ENCODE measurements around the gene SREK1.
A peak's percentile ranks its signal among the peaks of the same experiment; 100 is the strongest.
"Not testable (repeated sequence)": the region's sequence is repeated elsewhere in the genome, so short reads cannot be mapped to it uniquely, and the experiment has no call there.

Gene SREK1

GRCh38 chr5:66144074-66144833, at the start of gene SREK1:
SREK1 (plus strand) TSS chr5:66144300; CDS start chr5:66144377, 77 bp downstream.
- DNase-seq (ENCODE audit: low read depth): peak; percentile 89

DNA sequence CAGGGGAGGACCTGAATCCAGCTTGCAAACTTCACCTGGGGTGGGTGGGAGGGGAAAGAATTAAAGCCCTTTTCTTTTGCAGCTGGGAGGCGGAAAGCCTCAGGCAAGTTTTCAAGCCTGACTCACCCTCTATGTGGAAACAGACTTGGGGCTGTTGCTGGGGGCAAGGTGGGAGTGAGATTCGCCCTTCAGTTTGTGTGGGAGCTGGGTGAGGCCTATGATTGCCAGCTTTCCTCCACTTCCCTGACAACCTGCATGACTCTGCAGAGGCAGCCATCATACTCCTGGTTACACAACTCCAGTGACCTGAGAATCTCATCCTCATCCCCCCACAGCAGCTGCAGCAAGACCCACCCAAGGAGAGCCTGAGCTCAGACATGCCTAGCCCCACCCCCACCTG, 43.2 kb upstream of the SREK1 start:
- no peak for DNase-seq (ENCODE audit: low read depth)

DNA sequence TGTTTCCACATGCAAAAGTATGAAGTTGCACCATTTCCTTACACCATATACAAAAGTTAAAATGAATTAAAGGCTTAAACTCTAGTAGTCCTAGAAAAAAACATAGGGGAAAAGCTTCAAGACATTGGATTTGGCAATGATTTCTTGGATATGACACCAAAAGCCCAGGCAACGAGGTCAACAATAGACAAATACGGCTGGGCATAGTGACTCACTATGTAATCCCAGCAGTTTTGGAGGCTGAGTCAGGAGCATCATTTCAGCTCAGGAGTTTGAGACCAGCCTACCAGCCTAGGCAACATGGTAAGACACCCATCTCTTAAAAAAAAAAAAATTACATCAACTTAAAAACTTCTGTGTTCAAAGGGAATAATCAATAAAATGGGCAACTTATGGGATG, 30.9 kb upstream of the SREK1 start:
- DNase-seq (ENCODE audit: low read depth): no peak

DNA sequence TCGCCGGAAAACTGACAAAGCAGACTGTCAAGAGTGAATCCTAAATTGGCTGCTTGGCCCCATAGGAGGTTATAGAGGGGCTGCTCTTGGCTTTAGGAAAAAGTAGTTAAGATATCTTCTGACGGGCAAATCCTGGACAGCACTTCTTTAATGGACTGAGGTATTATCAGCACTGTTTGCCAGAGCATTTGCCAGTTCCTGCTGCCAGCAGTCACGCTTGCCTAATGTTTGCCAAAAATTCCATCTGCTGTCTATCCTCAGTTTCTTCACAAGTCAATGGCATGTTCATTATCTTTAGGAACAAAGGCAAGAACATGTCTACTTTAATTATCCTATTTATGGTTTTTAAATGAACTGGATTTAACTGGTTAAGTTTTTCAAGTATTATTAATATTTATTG, 25.8 kb upstream of the SREK1 start:
- DNase-seq (ENCODE audit: low read depth): no peak

DNA sequence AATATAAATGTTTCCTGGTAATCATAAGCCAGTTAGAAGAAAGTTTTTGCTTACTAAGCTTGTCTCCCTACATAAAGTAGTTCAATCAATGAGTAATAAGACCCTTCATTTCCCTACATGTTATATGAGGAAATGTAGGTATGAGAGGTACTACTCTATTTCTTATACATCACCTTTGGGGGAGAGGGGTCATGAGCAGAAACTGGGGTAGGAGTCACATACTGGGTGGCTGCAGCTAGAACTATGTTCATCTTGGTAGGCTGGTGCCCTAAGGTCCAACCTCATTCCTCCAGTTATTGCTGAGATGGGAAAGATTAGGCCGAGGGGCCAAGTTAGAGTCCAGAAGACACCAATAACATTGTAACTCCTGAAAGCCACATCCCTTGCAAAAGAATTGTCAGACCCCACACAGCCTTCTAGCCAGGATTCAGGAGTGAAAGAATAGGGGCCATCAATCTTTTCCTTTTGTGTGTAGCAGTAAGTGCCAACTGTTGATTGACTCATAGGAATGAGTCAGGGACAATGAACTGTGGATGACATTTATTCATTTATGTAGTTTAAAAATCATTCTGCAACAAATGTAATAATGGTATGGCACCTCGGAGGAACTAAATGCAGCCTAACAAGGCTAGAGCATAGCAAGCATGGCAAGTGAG, 21.6 kb upstream of the SREK1 start:
- no peak for DNase-seq (ENCODE audit: low read depth)

GRCh38 chr5:66129144-66129543, 15.0 kb upstream of the SREK1 start:
- DNase-seq (ENCODE audit: low read depth): no peak

DNA sequence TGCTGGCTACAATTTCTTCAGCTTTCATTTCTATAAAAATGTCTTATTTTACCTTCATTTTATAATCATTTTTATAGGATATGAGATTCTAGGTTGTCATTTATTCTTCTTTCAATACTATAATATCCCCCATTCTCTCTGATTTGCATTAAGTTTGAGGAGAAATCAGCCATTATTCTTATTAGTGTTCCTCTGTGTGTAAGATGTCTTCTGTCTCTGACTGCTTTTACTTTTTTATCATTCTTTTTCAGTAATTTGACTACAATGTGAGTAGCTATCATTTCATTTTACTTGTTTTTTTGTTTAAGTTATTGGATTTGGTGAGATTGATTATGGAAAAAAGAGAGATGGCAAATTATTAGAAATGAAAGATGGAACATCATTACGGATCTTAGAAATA, 13.6 kb upstream of the SREK1 start:
- no peak for DNase-seq (ENCODE audit: low read depth)

DNA sequence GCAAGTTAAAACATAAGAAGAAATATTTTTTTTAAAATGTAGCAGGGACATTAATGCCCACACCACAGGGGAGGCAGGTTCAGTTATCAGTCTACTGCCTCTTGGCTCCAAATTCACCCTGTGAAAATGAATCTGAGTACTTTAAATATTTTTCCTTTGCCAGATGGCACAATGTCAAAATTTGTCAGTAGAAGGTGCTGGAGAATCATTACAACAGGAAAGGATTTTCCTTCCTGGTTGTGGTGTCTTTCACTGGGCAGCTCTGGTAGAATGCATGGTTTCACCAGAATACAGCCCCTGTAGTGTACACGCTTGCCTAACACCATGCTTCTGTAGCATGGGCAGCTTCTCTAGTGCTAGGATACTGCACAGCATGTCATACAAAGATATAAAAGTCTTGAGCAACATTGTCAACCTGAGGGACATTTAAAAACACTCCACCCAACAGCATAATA, 9.7 kb upstream of the SREK1 start:
- no peak for DNase-seq (ENCODE audit: low read depth)

DNA sequence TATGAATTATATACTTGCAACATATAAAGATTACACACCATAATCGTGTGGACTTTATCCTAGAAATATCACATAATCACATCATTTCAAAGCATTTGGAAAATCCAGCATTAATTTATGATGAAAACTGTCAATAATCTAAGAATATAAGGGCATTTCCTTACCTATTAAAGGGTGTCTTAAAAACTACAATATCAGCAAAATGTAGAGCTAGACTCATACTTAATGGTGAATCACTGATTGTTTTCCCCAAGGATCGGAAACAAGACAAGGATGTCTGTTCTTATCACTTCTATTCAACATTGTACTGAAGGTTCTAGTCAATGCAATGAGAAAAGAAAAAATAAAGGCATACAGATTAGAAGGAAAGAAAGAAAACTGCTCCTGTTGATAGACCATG, 8.0 kb upstream of the SREK1 start:
- DNase-seq (ENCODE audit: low read depth): no peak

GRCh38 chr5:66136944-66137343, 7.2 kb upstream of the SREK1 start:
- DNase-seq (ENCODE audit: low read depth): not testable (repeated sequence)

GRCh38 chr5:66138637-66139317, 5.3 kb upstream of the SREK1 start:
- no peak for DNase-seq (ENCODE audit: low read depth)

- no peak for DNase-seq (ENCODE audit: low read depth)
Measured at GRCh38 chr5:66139318-66139712, 4.8 kb upstream of the SREK1 start.

- DNase-seq (ENCODE audit: low read depth): no peak
Measured at GRCh38 chr5:66142417-66142816, 1.7 kb upstream of the SREK1 start.

DNA sequence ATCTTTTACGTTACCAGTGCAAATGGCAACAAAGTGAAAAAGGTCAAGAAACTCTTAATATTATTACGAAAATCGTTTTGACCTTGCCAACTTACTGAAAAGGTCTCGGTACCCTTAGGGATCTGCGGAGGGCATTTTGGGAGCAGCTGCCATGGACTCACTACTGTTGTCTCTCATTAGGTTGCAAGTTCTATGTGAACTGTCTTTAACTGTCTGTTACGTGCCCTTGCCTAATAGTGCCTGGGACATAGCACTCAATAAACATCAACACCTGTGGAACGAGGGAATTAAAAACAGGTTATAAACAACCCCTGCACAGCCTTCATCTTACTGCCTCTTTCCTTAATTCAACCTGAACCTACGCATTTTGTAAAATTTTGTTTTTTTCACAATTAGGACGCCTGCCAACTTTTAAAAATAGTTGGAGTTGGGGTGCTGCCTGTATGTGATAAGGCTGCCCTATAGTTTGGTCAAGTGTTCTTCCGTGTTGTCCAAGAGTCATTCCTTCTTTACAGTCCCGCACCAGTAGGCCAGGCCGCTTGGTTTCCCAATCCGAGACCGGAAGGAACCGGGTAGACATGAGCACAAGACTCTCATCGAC, 527 bp upstream of the SREK1 start:
- no peak for DNase-seq (ENCODE audit: low read depth)

DNA sequence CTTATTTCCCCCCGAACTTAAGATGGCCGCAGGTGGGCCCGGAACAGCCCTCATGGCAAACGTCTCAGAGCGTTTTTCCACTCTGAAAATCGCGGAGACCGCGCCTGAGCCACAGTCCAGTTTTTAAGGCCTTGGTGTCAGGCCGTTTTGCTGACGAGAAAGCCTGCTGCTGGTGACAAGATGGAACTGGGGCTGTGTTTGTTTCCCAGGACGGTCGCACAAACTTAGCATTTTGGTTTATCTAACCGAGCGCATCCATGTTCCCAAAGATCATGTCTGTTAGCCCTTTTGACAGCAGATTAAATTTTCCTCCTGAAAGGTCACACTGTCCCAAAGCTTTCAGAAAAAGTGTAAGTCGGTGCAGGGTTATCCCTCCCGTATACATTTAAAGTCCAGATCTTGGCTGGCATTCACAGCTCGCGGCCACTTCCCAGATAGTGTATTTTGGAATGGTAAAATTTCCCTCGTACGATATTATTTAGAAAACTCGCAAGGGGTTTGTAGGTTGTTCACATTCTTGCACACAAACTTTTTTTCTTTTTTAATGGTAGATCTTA, 812 bp downstream of the SREK1 start:
- DNase-seq (ENCODE audit: low read depth): no peak

GRCh38 chr5:66145737-66146136, 1.6 kb downstream of the SREK1 start:
- no peak for DNase-seq (ENCODE audit: low read depth)

DNA sequence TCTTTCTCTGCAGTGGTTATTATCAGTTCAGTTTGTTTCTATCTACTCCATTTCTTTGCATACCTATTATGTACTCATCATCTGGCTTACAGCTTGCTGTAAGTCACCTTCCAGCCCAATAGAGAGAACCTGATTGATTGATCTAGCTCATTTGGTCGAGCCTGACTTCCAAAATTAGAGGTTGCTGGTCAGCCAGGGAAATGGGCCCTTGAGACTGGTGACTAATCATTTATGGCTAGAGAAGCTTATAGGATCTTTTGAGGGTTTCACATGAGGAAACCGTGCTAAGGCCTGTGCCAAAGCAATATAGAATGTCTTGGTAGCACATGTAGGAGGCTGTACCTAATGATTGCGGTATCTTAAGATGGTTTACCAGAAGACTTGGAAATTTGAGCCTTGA, 5.8 kb downstream of the SREK1 start:
- no peak for DNase-seq (ENCODE audit: low read depth)

DNA sequence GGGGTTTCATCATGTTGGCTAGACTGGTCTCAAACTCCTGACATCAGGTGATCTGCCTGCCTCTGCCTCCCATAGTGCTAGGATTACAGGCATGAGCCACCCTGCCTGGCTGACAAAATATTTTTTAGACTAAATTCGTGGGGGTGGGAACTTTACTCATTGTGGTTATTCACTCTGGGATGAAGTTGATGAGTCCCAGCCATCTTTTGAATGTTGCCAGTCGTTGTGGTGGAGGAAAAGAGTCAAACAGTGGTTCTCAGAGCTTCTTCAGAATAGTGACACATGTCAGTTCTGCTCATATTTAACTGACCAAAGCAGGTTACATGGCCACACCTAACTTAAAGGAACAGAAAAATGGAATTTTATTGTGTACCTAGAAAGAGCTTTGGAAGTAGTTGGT, 6.9 kb downstream of the SREK1 start:
- DNase-seq (ENCODE audit: low read depth): peak; percentile 44

- no peak for DNase-seq (ENCODE audit: low read depth)
Measured at GRCh38 chr5:66151491-66151890, 7.4 kb downstream of the SREK1 start.

- no peak for DNase-seq (ENCODE audit: low read depth)
Measured at GRCh38 chr5:66157046-66157445, 12.9 kb downstream of the SREK1 start.

DNA sequence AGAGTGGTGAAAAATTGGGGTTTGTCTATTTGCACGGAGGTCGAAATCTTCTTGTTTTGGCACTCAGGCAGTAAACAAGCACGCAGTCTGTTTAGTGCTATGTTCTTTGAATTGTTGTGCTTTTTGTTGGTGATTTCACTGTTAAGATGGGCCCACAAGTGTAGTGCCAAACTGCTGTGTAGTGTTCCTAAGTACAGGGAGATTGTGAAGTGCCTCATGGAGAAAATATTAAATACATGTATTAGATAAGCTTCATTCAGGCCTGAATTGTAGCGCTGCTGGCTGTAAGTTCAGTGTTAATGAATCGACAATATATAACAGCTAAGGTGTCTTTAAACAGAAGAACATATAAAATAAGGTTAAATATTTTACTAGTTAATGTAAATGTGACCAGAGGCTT, 17.3 kb downstream of the SREK1 start:
- no peak for DNase-seq (ENCODE audit: low read depth)

DNA sequence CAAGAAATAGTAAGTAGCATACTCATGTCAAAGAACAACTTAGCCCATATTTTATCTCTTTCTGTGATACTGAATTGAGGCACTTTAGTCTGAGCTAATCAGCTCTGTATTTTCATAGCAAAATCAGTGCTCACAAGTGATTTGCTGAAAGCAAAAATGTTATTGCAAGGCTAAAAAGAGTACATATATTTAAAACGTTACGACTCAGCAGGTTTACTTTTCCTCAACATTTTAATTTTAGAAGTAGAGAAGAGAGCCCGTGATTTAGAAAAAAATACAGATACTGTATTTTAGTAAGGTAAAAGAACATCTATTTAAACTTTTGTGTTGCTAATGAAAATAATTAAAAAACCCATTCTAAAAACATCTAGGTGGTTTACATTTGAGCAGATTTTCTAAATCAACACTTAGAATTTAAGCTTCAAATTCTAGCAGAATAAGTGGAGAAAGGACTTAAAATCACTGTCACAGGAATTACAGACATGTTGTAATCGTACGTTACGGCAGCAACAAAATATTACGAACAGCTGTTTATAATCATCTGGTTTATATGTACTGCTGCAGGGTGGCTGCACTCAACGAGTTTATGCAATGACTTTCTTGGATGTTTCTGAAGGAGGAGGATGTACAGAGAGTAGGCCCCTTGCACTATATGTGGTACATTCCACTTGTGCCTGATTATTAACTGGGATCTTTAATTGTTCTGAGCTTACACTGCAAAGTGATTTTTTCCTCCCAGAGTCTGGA, 20.1 kb downstream of the SREK1 start:
- no peak for DNase-seq (ENCODE audit: low read depth)
